HL-60 (cell line): Measurements from ENCODE around the gene PRDM15.

ENCODE experiments used
- CTCF ChIP-seq: IDR thresholded peaks from one replicate; pipeline ENCODE4 v1.5.1; 2011; ENCODE audit warnings: low read length, control low read depth, inconsistent platforms; ENCODE audit not compliant: insufficient read depth
- POLR2AphosphoS5 ChIP-seq: IDR thresholded peaks from 2 replicates; pipeline ENCODE4 v1.6.1; 2012; ENCODE audit warnings: low read depth

GRCh38 chr21:41820384-41821080 is 58.6 kb downstream of the PRDM15 start:
- TF ChIP-seq CTCF (no peak), POLR2AphosphoS5 (no peak)
